Glutamatergic neuron (in vitro differentiated cells): ENCODE results near the gene MISP. TPM values are rescaled to one million over a fixed set of nuclear protein-coding genes. Genes with fewer than 3 reads are reported as not detected.
"Not testable (repeated sequence)": the region's sequence is repeated elsewhere in the genome, so short reads cannot be mapped to it uniquely, and the experiment has no call there.

Experiments used
- DNase-seq: peaks from one replicate; pipeline ENCODE4 v3.0.0; 2022
- H3K27ac Mint-ChIP-seq: one replicate; pipeline ENCODE4 v1.8.0; 2020; ENCODE audit warnings: mild to moderate bottlenecking, mixed read lengths, inconsistent platforms; ENCODE audit not compliant: unreplicated experiment
- H3K27me3 Mint-ChIP-seq: one replicate; pipeline ENCODE4 v1.8.0; 2020; ENCODE audit warnings: mild to moderate bottlenecking, moderate library complexity, mixed read lengths, inconsistent platforms; ENCODE audit not compliant: unreplicated experiment
- H3K36me3 Mint-ChIP-seq: one replicate; pipeline ENCODE4 v1.8.0; 2020; ENCODE audit warnings: mild to moderate bottlenecking, mixed read lengths, inconsistent platforms; ENCODE audit not compliant: unreplicated experiment
- H3K4me1 Mint-ChIP-seq: one replicate; pipeline ENCODE4 v1.8.0; 2020; ENCODE audit warnings: mild to moderate bottlenecking, low read depth, mixed read lengths, inconsistent platforms; ENCODE audit not compliant: unreplicated experiment
- H3K4me3 Mint-ChIP-seq: one replicate; pipeline ENCODE4 v1.8.0; 2020; ENCODE audit warnings: mild to moderate bottlenecking, mixed read lengths, inconsistent platforms; ENCODE audit not compliant: unreplicated experiment
- H3K9me3 Mint-ChIP-seq: one replicate; pipeline ENCODE4 v1.8.0; 2020; ENCODE audit warnings: mild to moderate bottlenecking, moderate library complexity, mixed read lengths, inconsistent platforms; ENCODE audit not compliant: unreplicated experiment
- CTCF ChIP-seq: fragments of 200-600 bp; sonication (generic); IDR thresholded peaks from one replicate; pipeline ENCODE4 v1.5.0; 2021; ENCODE audit not compliant: partially characterized antibody, unreplicated experiment
- total RNA-seq: library from RNA; stranded (reverse); fragmentation: NEBNext Ultra II Directional; extraction: Animal tissue kit (Norgen Biotek cat#: 25700); gene quantifications from one replicate; pipeline ENCODE4 v1.2.1, GENCODE V29; 2021; ENCODE audit not compliant: unreplicated experiment

Gene MISP
- total RNA-seq, 1 donor from 2014 or later = 1.1 TPM

GRCh38 chr19:743168-743687, 7.7 kb upstream of the MISP start:
- peaks cover 22% of the 10 kb centered on the region for H3K27me3 Mint-ChIP-seq
- peaks cover 37% of the 10 kb centered on the region for H3K9me3 Mint-ChIP-seq
- H3K36me3 Mint-ChIP-seq = no peaks in the 10 kb centered on the region
- H3K4me1 Mint-ChIP-seq = no peaks in the 10 kb centered on the region
- no peak overlapping the region for H3K4me3 Mint-ChIP-seq
- no peak overlapping the region for H3K27ac Mint-ChIP-seq
- DNase-seq = no peak
- TF ChIP-seq CTCF = no peak

DNA sequence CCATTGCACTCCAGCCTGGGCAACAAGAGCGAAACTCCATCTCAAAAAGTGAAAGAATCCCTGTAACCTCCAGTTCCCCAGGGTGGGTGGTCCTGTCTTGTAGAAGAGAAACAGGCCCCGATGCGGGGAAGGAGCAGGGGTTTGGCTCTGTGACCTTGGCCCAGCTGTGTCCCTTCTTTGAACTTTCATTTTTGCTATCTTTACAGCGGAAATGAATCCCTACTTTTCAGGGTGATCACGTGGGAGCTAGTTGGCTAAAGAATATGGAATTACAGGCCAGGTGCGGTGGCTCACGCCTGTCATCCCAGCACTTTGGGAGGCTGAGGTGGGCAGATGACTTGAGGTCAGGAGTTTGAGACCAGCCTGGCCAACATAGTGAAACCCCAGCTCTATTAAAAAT, 5.8 kb upstream of the MISP start:
- Mint-ChIP-seq H3K27me3 (peaks cover 16% of the 10 kb centered on the region), H3K9me3 (peaks cover 29% of the 10 kb centered on the region)
- not testable (repeated sequence) for H3K4me3 Mint-ChIP-seq, H3K4me1 Mint-ChIP-seq, DNase-seq, H3K36me3 Mint-ChIP-seq, H3K27ac Mint-ChIP-seq

DNA sequence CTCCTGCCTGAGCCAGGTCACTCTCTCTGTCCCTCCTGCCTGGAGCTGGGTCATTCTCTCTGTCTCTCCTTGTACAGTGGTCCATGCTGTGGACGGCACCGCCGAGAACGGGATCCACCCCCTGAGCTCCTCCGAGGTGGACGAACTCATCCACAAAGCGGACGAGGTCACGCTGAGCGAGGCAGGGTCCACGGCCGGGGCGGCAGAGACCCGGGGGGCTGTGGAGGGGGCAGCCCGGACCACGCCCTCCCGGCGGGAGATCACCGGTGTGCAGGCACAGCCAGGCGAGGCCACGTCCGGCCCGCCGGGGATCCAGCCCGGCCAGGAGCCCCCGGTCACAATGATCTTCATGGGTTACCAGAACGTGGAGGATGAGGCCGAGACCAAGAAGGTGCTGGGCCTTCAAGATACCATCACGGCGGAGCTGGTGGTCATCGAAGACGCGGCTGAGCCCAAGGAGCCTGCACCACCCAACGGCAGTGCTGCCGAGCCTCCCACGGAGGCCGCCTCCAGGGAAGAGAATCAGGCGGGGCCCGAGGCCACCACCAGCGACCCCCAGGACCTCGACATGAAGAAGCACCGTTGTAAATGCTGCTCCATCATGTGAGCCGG, 4.6 kb upstream of the MISP start:
- Mint-ChIP-seq H3K4me3 (no peak overlapping the region), H3K36me3 (no peaks in the 10 kb centered on the region), H3K9me3 (peaks cover 28% of the 10 kb centered on the region), H3K4me1 (no peaks in the 10 kb centered on the region), H3K27ac (no peak overlapping the region), H3K27me3 (peaks cover 16% of the 10 kb centered on the region)
- no peak for TF ChIP-seq CTCF
- no peak for DNase-seq

- Mint-ChIP-seq H3K36me3 (no peaks in the 10 kb centered on the region), H3K27me3 (peaks cover 15% of the 10 kb centered on the region), H3K9me3 (peaks cover 25% of the 10 kb centered on the region), H3K4me1 (no peaks in the 10 kb centered on the region), H3K27ac (no peak overlapping the region), H3K4me3 (no peak overlapping the region)
- DNase-seq = no peak
- TF ChIP-seq CTCF = no peak
These were observed 4.0 kb upstream of the MISP start for GRCh38 chr19:746956-747355.

DNA sequence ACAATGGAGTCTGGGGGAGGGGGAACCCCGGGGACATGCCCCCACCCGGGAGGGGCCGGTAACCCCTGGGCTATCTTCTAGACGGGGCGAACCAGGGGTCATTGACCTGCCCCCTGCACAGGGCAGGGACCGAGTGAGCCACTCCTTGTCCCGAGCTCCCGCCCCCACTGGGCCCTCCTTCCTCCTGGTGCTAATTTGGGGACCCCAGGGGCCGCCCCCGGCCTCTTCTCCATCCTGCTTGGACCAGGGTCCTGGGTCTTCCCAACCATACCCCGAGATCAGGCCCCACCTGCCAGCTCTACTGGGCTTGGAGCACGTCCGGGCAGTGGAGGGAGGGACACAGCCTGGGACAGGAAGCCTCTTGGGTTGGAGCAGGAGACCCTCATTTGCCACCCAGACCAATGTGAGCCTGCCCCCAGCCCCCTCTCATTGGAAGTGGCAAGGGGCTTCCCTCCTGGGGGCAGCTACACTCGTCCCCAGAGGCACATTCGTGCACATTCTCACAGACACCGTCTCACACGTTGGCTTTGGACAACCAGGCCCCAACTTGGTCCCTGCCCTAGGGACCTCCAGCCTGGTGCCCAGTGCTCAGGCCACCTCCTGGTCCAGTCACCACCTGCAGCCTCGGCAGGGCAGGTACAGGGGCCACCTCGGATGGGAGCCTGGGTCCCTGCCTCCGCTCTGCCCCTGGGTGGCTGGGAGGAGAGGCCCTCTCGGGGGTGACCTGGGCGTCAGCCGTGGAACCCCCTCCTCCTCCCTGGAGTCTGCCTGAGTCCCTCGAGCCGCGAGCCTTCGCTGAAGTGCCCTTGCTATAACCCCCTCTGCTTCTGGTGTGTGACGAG, 3.3 kb upstream of the MISP start:
- Mint-ChIP-seq H3K27me3 (peaks cover 10% of the 10 kb centered on the region), H3K9me3 (peaks cover 20% of the 10 kb centered on the region), H3K4me1 (no peaks in the 10 kb centered on the region), H3K4me3 (no peak overlapping the region), H3K36me3 (no peaks in the 10 kb centered on the region), H3K27ac (no peak overlapping the region)
- no peak for DNase-seq
- no peak for TF ChIP-seq CTCF
